SU-DHL-6 (cell line): Measurements from ENCODE around the gene KRTDAP.

Experiments used
- H2AFZ ChIP-seq: fragments of 200-600 bp; sonication (generic); 2 replicates; pipeline ENCODE4 v1.6.1; 2014; ENCODE audit warnings: low read depth, mild to moderate bottlenecking, moderate library complexity, mixed read lengths, antibody characterized with exemption, low read length; ENCODE audit not compliant: severe bottlenecking
- H3F3A ChIP-seq: fragments of 200-600 bp; shearing (Covaris generic); 2 replicates; pipeline ENCODE4 v1.6.0; 2016; ENCODE audit warnings: antibody characterized with exemption, mild to moderate bottlenecking; ENCODE audit not compliant: insufficient read depth
- H3K27ac ChIP-seq: fragments of 200-600 bp; sonication (generic); 2 replicates; pipeline ENCODE4 v1.5.1; 2016; ENCODE audit warnings: low read depth, mild to moderate bottlenecking, low read length, moderate library complexity, mixed read lengths
- H3K27me3 ChIP-seq: fragments of 200-600 bp; sonication (generic), shearing (Covaris generic); 2 replicates; pipeline ENCODE4 v1.6.0; 2014; ENCODE audit warnings: mild to moderate bottlenecking, low read length
- H3K36me3 ChIP-seq: fragments of 200-600 bp; sonication (generic); 2 replicates; pipeline ENCODE4 v1.6.1; 2014; ENCODE audit warnings: mild to moderate bottlenecking, low read length, mixed read lengths
- H3K4me2 ChIP-seq: fragments of 300-600, 200-600 bp; shearing (Covaris generic), sonication (generic); 2 replicates; pipeline ENCODE4 v1.6.0; 2014; ENCODE audit warnings: low read length, low read depth, mild to moderate bottlenecking; ENCODE audit not compliant: poor library complexity, severe bottlenecking
- H3K4me3 ChIP-seq: fragments of 200-600 bp; sonication (generic); 2 replicates; pipeline ENCODE4 v1.5.1; 2014; ENCODE audit warnings: antibody characterized with exemption, low read length, mild to moderate bottlenecking, mixed read lengths; ENCODE audit not compliant: insufficient read depth, poor library complexity, severe bottlenecking
- H3K79me2 ChIP-seq: fragments of 200-600 bp; sonication (generic); 2 replicates; pipeline ENCODE4 v1.6.1; 2014; ENCODE audit warnings: mild to moderate bottlenecking, low read length, moderate library complexity; ENCODE audit not compliant: insufficient read depth
- H3K9ac ChIP-seq: fragments of 200-600 bp; sonication (generic); 2 replicates; pipeline ENCODE4 v1.7.0; 2014; ENCODE audit warnings: mild to moderate bottlenecking, low read length
- H3K9me2 ChIP-seq: fragments of 200-600 bp; sonication (generic); replicated peaks from 2 replicates; pipeline ENCODE4 v1.6.1; 2014; ENCODE audit warnings: low read length; ENCODE audit not compliant: insufficient read depth
- H3K9me3 ChIP-seq: fragments of 200-600 bp; sonication (generic); 2 replicates; pipeline ENCODE4 v1.6.1; 2014; ENCODE audit warnings: low read length, mixed read lengths; ENCODE audit not compliant: insufficient read depth
- H4K20me1 ChIP-seq: fragments of 200-600 bp; sonication (generic); 2 replicates; pipeline ENCODE4 v1.6.1; 2014; ENCODE audit warnings: low read depth, mild to moderate bottlenecking, antibody characterized with exemption, low read length, moderate library complexity, mixed read lengths
- CTCF ChIP-seq: fragments of 200-600 bp; sonication (generic); IDR thresholded peaks from one replicate; pipeline ENCODE4 v1.5.1; 2017; ENCODE audit warnings: antibody characterized with exemption, mild to moderate bottlenecking, low read length, moderate library complexity; ENCODE audit not compliant: insufficient read depth, poor library complexity, severe bottlenecking
- EZH2phosphoT487 ChIP-seq: fragments of 200-600 bp; sonication (generic), shearing (Covaris generic); conservative IDR thresholded peaks from 2 replicates; pipeline ENCODE4 v1.6.1; 2018; ENCODE audit warnings: mild to moderate bottlenecking, antibody characterized with exemption, low read length, moderate library complexity, mixed read lengths

KRTDAP gene

GRCh38 chr19:35449359-35450043, 40.8 kb downstream of the KRTDAP start:
- Histone ChIP-seq H3K9ac (no peak overlapping the region), H3K4me3 (no peak overlapping the region), H3K27ac (no peak overlapping the region), H2AFZ (no peak overlapping the region), H3K27me3 (no peaks in the 10 kb centered on the region), H3K4me2 (no peak overlapping the region), H3F3A (no peaks in the 10 kb centered on the region), H3K79me2 (no peaks in the 10 kb centered on the region), H4K20me1 (no peaks in the 10 kb centered on the region), H3K9me2 (no peaks in the 10 kb centered on the region), H3K9me3 (no peaks in the 10 kb centered on the region), H3K36me3 (no peaks in the 10 kb centered on the region)
- no peak for TF ChIP-seq CTCF
- no peak for TF ChIP-seq EZH2phosphoT487

GRCh38 chr19:35447606-35448469, 42.4 kb downstream of the KRTDAP start, which contains the start of gene FFAR2:
TSS of gene FFAR2 (plus strand) at chr19:35448257. CDS start at chr19:35449715, 1,458 bp downstream.
- Histone ChIP-seq H3K27me3 (no peaks in the 10 kb centered on the region), H3F3A (no peaks in the 10 kb centered on the region), H3K79me2 (no peaks in the 10 kb centered on the region), H3K9me2 (no peaks in the 10 kb centered on the region), H3K4me3 (no peak within 1 kb of the TSS), H4K20me1 (no peaks in the 10 kb centered on the region), H2AFZ (no peak within 1 kb of the TSS), H3K27ac (no peak within 1 kb of the TSS), H3K9ac (no peak within 1 kb of the TSS), H3K9me3 (no peaks in the 10 kb centered on the region), H3K36me3 (no peaks in the 10 kb centered on the region), H3K4me2 (no peak within 1 kb of the TSS)
- TF ChIP-seq CTCF (no peak), EZH2phosphoT487 (no peak)

- H3K27me3 ChIP-seq, result no peaks in the 10 kb centered on the region
- H3F3A ChIP-seq, result no peaks in the 10 kb centered on the region
- H3K79me2 ChIP-seq, result no peaks in the 10 kb centered on the region
- H3K9me3 ChIP-seq, result no peaks in the 10 kb centered on the region
- H3K4me3 ChIP-seq, result no peak overlapping the region
- no peak overlapping the region for H2AFZ ChIP-seq
- H3K9ac ChIP-seq, result no peak overlapping the region
- TF ChIP-seq EZH2phosphoT487 (no peak), CTCF (no peak)
- H4K20me1 ChIP-seq, result no peaks in the 10 kb centered on the region
- no peak overlapping the region for H3K27ac ChIP-seq
- H3K36me3 ChIP-seq, result no peaks in the 10 kb centered on the region
- H3K9me2 ChIP-seq, result no peaks in the 10 kb centered on the region
- no peak overlapping the region for H3K4me2 ChIP-seq
Measured at GRCh38 chr19:35445826-35446593, 44.3 kb downstream of the KRTDAP start.
